Endometrial microvascular endothelial cells (primary cell): Measurements from ENCODE around the gene TMEM158. TPM values are rescaled to one million over a fixed set of nuclear protein-coding genes. Genes with fewer than 3 reads are reported as not detected.

Experiments used
- in situ Hi-C: cut with HindIII; loops from 2 replicates; pipeline ENCODE4 v1.10.0; 2017; ENCODE audit warnings: low sequenced_read_pairs, low pct_unique_long_range_greater_than_20kb; ENCODE audit errors: inconsistent ontology term
- total RNA-seq: library from RNA; depleted of rRNA; stranded (reverse); fragments of >200 nt; gene quantifications from one replicate; pipeline ENCODE4 v1.2.3, GENCODE V29; 2015; ENCODE audit errors: inconsistent ontology term

TMEM158 gene
- total RNA-seq, 1 donor from 2014 or later = 14.9 TPM

DNA sequence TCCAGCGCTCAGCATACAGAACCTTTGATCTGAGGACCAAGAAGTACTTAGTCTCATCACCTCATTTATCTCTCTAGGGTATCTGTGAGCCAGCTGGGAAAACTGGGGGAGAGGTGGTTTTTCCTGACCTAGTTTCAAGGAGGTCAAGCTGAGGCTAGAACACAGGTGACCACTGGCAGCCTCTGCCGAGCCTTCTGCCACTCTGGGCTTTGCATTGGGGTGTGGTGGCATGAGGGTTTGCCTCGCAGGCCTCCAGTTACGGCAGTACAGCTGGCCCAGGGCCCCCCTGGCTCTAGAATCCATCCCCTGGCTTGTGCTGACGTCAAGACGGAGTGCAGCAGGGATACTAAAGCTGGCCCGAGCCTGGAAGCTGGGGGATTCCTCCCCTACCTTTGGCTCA lies 45.2 kb downstream of the TMEM158 start:
- in situ Hi-C loops = no loop called here

DNA sequence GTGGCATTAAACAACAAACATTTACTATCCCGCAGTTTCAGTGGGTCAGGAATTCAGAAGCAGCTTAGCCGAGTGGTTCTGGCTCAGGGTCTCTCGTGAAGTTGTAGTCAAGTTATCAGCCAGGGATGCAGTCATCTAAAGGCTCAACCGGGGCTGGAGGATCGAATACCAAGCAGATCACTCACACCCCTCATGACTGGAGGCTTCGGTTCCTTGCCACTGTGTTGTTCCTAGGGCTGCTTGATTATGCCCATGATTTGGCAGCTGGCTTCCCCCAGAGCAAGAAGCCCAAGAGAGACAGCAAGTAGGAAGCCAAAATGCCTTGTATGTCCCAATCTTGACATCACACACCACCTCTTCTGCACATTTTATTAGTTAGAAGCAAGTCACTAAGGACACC lies 46.0 kb downstream of the TMEM158 start:
- in situ Hi-C loops = no loop called here

DNA sequence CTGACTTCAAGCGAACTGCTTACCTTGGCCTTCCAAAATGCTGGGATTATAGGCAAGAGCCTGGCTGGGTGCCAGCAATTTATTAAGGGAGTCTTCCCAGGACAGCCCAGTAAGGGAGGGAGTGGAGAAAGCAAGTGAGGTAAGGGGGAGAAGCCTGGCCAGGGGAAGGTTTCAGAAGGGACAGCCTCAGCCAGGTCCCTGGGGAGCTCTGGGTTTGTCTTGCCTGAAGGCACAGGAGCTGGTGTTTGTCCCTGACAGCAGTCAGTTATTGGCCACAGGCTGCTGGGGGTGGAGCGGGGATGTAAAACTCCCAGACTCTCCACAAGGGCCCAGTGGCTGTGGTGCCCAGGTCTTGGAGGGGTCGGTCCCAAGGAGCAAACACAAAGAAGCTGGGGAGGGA lies 46.9 kb downstream of the TMEM158 start:
- in situ Hi-C loops = no loop called here

DNA sequence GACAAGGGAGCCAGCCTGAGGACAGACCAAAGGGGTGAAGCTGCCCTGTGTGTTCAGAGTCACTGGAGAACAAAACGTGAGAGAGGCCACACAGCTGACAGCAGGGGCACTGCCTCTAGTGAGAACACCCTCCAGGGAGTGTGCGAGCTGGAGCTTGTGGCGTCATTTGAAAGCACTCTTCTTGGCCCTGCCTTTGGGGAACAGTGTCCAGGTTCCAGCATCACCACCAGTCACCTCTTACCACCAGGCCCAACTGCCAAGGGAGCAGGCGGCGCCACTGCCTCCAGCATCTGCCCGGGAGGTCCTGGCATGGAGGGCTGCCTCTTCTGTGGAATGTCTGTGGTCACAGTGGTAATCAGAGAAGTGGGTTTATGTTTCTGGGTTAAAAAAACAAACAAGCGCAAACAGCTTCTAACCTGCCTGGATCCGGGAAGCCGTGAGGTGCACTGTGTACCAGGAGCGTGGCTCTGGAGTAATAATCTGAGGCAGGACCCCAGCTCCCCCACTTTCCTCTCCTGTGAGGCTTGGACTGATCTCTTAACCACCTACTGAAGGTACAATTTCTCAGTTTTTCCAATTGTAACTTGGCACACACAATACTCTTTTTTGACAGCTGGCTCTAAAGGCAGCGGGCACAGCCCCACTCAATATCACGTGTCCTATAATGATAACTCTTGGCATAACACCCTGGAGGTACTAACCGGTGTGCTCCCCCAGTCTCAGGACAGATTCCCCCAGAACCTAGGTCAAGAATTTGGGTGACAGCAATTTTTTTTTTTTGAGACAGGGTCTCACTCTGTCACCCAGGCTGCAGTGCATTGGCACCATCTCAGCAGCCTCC lies 47.7 kb downstream of the TMEM158 start:
- in situ Hi-C loops = no loop called here

DNA sequence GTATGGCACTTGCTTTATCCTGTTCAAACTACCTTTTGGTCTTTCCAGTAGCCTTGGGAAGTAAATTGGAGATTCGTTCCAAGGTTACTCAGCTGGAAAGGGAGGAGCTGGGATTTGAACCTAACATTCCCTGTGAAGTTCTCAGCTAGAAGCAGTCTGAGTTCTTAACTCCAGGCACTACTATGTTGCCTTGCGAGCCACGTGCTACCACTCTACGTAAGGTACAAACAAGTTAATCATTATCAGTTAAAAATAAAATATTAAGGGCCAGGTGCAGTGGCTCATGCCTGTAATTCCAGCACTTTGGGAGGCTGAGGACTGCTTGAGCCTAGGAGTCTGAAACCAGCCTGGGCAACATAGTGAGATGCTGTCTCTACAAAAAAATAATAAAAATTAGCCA lies 49.2 kb downstream of the TMEM158 start:
- in situ Hi-C loops = no loop called here

Other genes with a start within 250 kb of the TMEM158 start
- gene CLEC3B, start 200.0 kb downstream of the TMEM158 start, total RNA-seq = 0.56 TPM
- gene CDCP1, start 79.9 kb downstream of the TMEM158 start, total RNA-seq = 13.0 TPM
- 19.0 TPM for gene LARS2, start 162.3 kb upstream of the TMEM158 start, total RNA-seq